Sigmoid colon (tissue), 4 donors: Measurements from ENCODE around the gene SLC14A1.

ENCODE experiments used
- CTCF ChIP-seq, 4 experiments: fragments of 450-650 bp in 3 of 4; fragments of 200-600 bp in 1 of 4; IDR thresholded peaks; one replicate each; pipeline ENCODE4 v1.5.1; 2016 to 2019; ENCODE audit warnings: antibody characterized with exemption in 4 of 4, mild to moderate bottlenecking in 3 of 4, moderate library complexity in 2 of 4
- EP300 ChIP-seq, 4 donors: sonication (generic); formaldehyde crosslinking; IDR thresholded peaks; one replicate each; pipeline ENCODE4 v1.6.1; 2017; ENCODE audit warnings: antibody characterized with exemption in 4 of 4
- POLR2A ChIP-seq, 2 donors: fragments of 450-650 bp; IDR thresholded peaks; one replicate each; pipeline ENCODE4 v1.6.1; 2016; ENCODE audit warnings: antibody characterized with exemption in 2 of 2, mild to moderate bottlenecking in 2 of 2, moderate library complexity in 2 of 2
- POLR2AphosphoS5 ChIP-seq, 4 donors: sonication (generic); formaldehyde crosslinking; IDR thresholded peaks; one replicate each; pipeline ENCODE4 v1.6.1; 2017; ENCODE audit warnings: antibody characterized with exemption in 4 of 4

- TF ChIP-seq CTCF (IDR thresholded peaks at IDR 0.05): no peak
- TF ChIP-seq POLR2AphosphoS5 (IDR thresholded peaks at IDR 0.05): no peak
- no peak for TF ChIP-seq EP300 (IDR thresholded peaks at IDR 0.05)
- no peak for TF ChIP-seq POLR2A (IDR thresholded peaks at IDR 0.05)
Measured at GRCh38 chr18:45702708-45703265, 21.2 kb upstream of the SLC14A1 start.
